OCI-M1 (cell line): ENCODE data around the gene GSTM1.
"Not testable (repeated sequence)": the region's sequence is repeated elsewhere in the genome, so short reads cannot be mapped to it uniquely, and the experiment has no call there.

Experiments used
- DNase-seq: peaks from one replicate; lab custom pipeline; 2025; lab: John Stamatoyannopoulos, UW

GSTM1 gene

GRCh38 chr1:109659997-109660690, 27.5 kb upstream of the GSTM1 start:
- DNase-seq, result no peak

GRCh38 chr1:109660691-109661026, 27.0 kb upstream of the GSTM1 start:
- DNase-seq, result not testable (repeated sequence)

GRCh38 chr1:109661391-109661790, 26.2 kb upstream of the GSTM1 start:
- no peak for DNase-seq

- DNase-seq, result no peak
Observed at GRCh38 chr1:109664671-109665070, 22.9 kb upstream of the GSTM1 start.

- peak; percentile 92 for DNase-seq
Observed at GRCh38 chr1:109667452-109668122, 20.0 kb upstream of the GSTM1 start, which contains the start of gene GSTM2. GSTM2 (plus strand) TSS chr1:109668057; CDS start chr1:109668116, 59 bp downstream.

- DNase-seq, result no peak
Observed at GRCh38 chr1:109668123-109668775, 19.4 kb upstream of the GSTM1 start.

GRCh38 chr1:109669246-109669948, 18.2 kb upstream of the GSTM1 start:
- DNase-seq, result no peak

GRCh38 chr1:109669949-109670302, 17.7 kb upstream of the GSTM1 start:
- DNase-seq, result not testable (repeated sequence)

- DNase-seq, result no peak
Observed at GRCh38 chr1:109671067-109671466, 16.6 kb upstream of the GSTM1 start.

- DNase-seq, result not testable (repeated sequence)
Observed at GRCh38 chr1:109673861-109674260, 13.8 kb upstream of the GSTM1 start.

- not testable (repeated sequence) for DNase-seq
Observed at GRCh38 chr1:109676683-109677381, 10.8 kb upstream of the GSTM1 start.

GRCh38 chr1:109677459-109677858, 10.2 kb upstream of the GSTM1 start:
- DNase-seq, result no peak

- not testable (repeated sequence) for DNase-seq
Observed at GRCh38 chr1:109678637-109679036, 9.0 kb upstream of the GSTM1 start.

GRCh38 chr1:109684777-109685176, 2.8 kb upstream of the GSTM1 start:
- DNase-seq, result not testable (repeated sequence)

- not testable (repeated sequence) for DNase-seq
Observed at GRCh38 chr1:109685399-109685798, 2.2 kb upstream of the GSTM1 start.

GRCh38 chr1:109685890-109686289, 1.7 kb upstream of the GSTM1 start:
- DNase-seq, result not testable (repeated sequence)

- not testable (repeated sequence) for DNase-seq
Observed at GRCh38 chr1:109687109-109687508, 508 bp upstream of the GSTM1 start.

GRCh38 chr1:109689844-109690405, 2.3 kb downstream of the GSTM1 start:
- no peak for DNase-seq

GRCh38 chr1:109691759-109692158, 4.1 kb downstream of the GSTM1 start:
- DNase-seq, result no peak

- DNase-seq, result not testable (repeated sequence)
Observed at GRCh38 chr1:109694400-109694799, 6.8 kb downstream of the GSTM1 start.

GRCh38 chr1:109695138-109695537, 7.5 kb downstream of the GSTM1 start:
- not testable (repeated sequence) for DNase-seq
